ENCODE results near the gene SECISBP2L. TPM values are rescaled to one million over a fixed set of nuclear protein-coding genes. Genes with fewer than 3 reads are reported as not detected.
A peak's percentile ranks its signal among the peaks of the same experiment; 100 is the strongest.

The SECISBP2L gene
- total and polyA plus RNA-seq, 9 of the 15 experiments (the other 6 are each of a cell fraction or from before 2014, with no cell fraction given), result 0.55 to 14.1 (median 10.4) TPM

GRCh38 chr15:48968066-48968465 lies 78.2 kb downstream of the SECISBP2L start:
- no peak overlapping the region for H3K27ac ChIP-seq (ENCODE audit: extremely low read depth, low read depth, low read length)
- no peak overlapping the region for H2AFZ ChIP-seq (ENCODE audit: low read depth, low read length)
- no peak for ATAC-seq
- H3K4me3 ChIP-seq, result no peak overlapping the region
- DNase-seq (ENCODE audit: extremely low read depth in 1 of 4, low spot score in 3 of 4), result no peak
- POLR2A ChIA-PET, result no interaction called here
- H3K79me2 ChIP-seq (ENCODE audit: control insufficient read depth, insufficient read depth, low read length), result no peaks in the 10 kb centered on the region
- intact Hi-C loops (cut with micrococcal nuclease), result no loop called here
- no peaks in the 10 kb centered on the region for H3K9me1 ChIP-seq (ENCODE audit: control insufficient read depth, insufficient read depth, low read length)
- BruUV-seq (replicated peaks), result no TSS peak
- TF ChIP-seq RBM25 (IDR thresholded peaks at IDR 0.05; ENCODE audit: low read depth, low read length, severe bottlenecking) (peak; percentile 60), NR2C1 (IDR thresholded peaks at IDR 0.05) (no peak), NR2C1 (tag; IDR thresholded peaks at IDR 0.05) (no peak)
- H3K4me1 ChIP-seq (replicated peaks in 1 of 2; ENCODE audit: control insufficient read depth in 2 of 2, insufficient read depth in 2 of 2, low read length in 2 of 2), result peaks cover 4 to 9% of the 10 kb centered on the region in 2 experiments; a peak in 4 of 5 replicates
- in situ Hi-C loops (cut with MboI), result no loop called here
- no peak overlapping the region for H3K4me2 ChIP-seq (ENCODE audit: insufficient read depth, low read length)
- 4% methylated on average over 4 of the region's 4 CpGs for WGBS (ENCODE audit: insufficient coverage, low coverage, missing lambda C conversion rate)
- H4K20me1 ChIP-seq (replicated peaks; ENCODE audit: control insufficient read depth, insufficient read depth, low read length), result no peaks in the 10 kb centered on the region
- no peaks in the 10 kb centered on the region for H3K9me3 ChIP-seq (replicated peaks; ENCODE audit: control insufficient read depth, insufficient read depth, low read depth, low read length)
- no peak for FAIRE-seq
- H3K36me3 ChIP-seq (ENCODE audit: control insufficient read depth, insufficient read depth, low read length), result no peaks in the 10 kb centered on the region
- no peak overlapping the region for H3K9ac ChIP-seq (ENCODE audit: insufficient read depth in 1 of 2, low read depth in 2 of 2, low read length in 2 of 2)
- H3K27me3 ChIP-seq (ENCODE audit: control insufficient read depth in 2 of 2, insufficient read depth in 2 of 2, low read length in 2 of 2), result peaks cover 17 to 18% of the 10 kb centered on the region in 2 experiments
- CTCF ChIA-PET (ENCODE audit: low intra/inter-chr PET ratio), result no interaction called here

GRCh38 chr15:48967336-48967735 lies 78.9 kb downstream of the SECISBP2L start:
- no peak for DNase-seq (ENCODE audit: extremely low read depth in 1 of 4, low spot score in 3 of 4)
- Histone ChIP-seq H3K4me2 (ENCODE audit: insufficient read depth, low read length) (no peak overlapping the region), H2AFZ (ENCODE audit: low read depth, low read length) (no peak overlapping the region), H3K9me1 (ENCODE audit: control insufficient read depth, insufficient read depth, low read length) (no peaks in the 10 kb centered on the region), H3K4me3 (no peak overlapping the region), H3K27ac (ENCODE audit: extremely low read depth, low read depth, low read length) (no peak overlapping the region), H4K20me1 (replicated peaks; ENCODE audit: control insufficient read depth, insufficient read depth, low read length) (no peaks in the 10 kb centered on the region), H3K9ac (ENCODE audit: insufficient read depth in 1 of 2, low read depth in 2 of 2, low read length in 2 of 2) (no peak overlapping the region), H3K36me3 (ENCODE audit: control insufficient read depth, insufficient read depth, low read length) (no peaks in the 10 kb centered on the region), H3K4me1 (replicated peaks in 1 of 2; ENCODE audit: control insufficient read depth in 2 of 2, insufficient read depth in 2 of 2, low read length in 2 of 2) (peaks cover 4 to 12% of the 10 kb centered on the region in 2 experiments; a peak in 4 of 5 replicates), H3K27me3 (ENCODE audit: control insufficient read depth in 2 of 2, insufficient read depth in 2 of 2, low read length in 2 of 2) (peaks cover 24 to 25% of the 10 kb centered on the region in 2 experiments), H3K79me2 (ENCODE audit: control insufficient read depth, insufficient read depth, low read length) (no peaks in the 10 kb centered on the region), H3K9me3 (replicated peaks; ENCODE audit: control insufficient read depth, insufficient read depth, low read depth, low read length) (no peaks in the 10 kb centered on the region)
- in situ Hi-C loops (cut with MboI), result no loop called here
- intact Hi-C loops (cut with micrococcal nuclease), result no loop called here
- ChIA-PET CTCF (ENCODE audit: low intra/inter-chr PET ratio) (no interaction called here), POLR2A (interaction anchor here (0.6 to 0.8 kb wide), 3 partner anchors 79 to 204 kb away, joined by 3 read pairs; partner anchors contain the start of gene SECISBP2L)
- FAIRE-seq, result no peak
- BruUV-seq (replicated peaks), result no TSS peak
- no peak for ATAC-seq
- TF ChIP-seq TBL1XR1 (IDR thresholded peaks at IDR 0.05; ENCODE audit: low read length in 2 of 2), result no peak
- TF ChIP-seq HNRNPL (IDR thresholded peaks at IDR 0.05; ENCODE audit: low read depth, low read length), result no peak
- TF ChIP-seq PRMT5 (CRISPR knock-in tag; IDR thresholded peaks at IDR 0.05), result no peak
- no peak for TF ChIP-seq ZNF124 (CRISPR knock-in tag; IDR thresholded peaks at IDR 0.05)
- TF ChIP-seq ZNF707 (CRISPR knock-in tag; conservative IDR thresholded peaks at IDR 0.05), result no peak
- TF ChIP-seq SIN3B (IDR thresholded peaks at IDR 0.05; ENCODE audit: low read depth), result no peak
- no peak for TF ChIP-seq SRF (CRISPR knock-in tag; IDR thresholded peaks at IDR 0.05)
- TF ChIP-seq THRAP3 (IDR thresholded peaks at IDR 0.05; ENCODE audit: borderline replicate concordance), result no peak
- no peak for TF ChIP-seq NELFE (IDR thresholded peaks at IDR 0.05; ENCODE audit: insufficient read depth, insufficient read length)
- no peak for TF ChIP-seq FIP1L1 (IDR thresholded peaks at IDR 0.05; ENCODE audit: low read depth, low read length, poor library complexity, severe bottlenecking)
- TF ChIP-seq SMAD4 (CRISPR knock-in tag; conservative IDR thresholded peaks at IDR 0.05), result no peak
- no peak for TF ChIP-seq ZNF507 (tag; conservative IDR thresholded peaks at IDR 0.05)
- no peak for TF ChIP-seq SNIP1 (IDR thresholded peaks at IDR 0.05; ENCODE audit: low read depth)
- no peak for TF ChIP-seq HDAC8 (tag; IDR thresholded peaks at IDR 0.05)
